Measurements from ENCODE around the gene DYRK1A. TPM values are rescaled to one million over a fixed set of nuclear protein-coding genes. Genes with fewer than 3 reads are reported as not detected.

DYRK1A gene
- total and polyA plus RNA-seq, 10 of the 15 experiments (the other 5 are each of a cell fraction or from before 2014, with no cell fraction given), result 2.4 to 68.6 (median 30.7) TPM

- DNase-seq (ENCODE audit: low read depth, low spot score) (no peak), ATAC-seq (no peak), FAIRE-seq (no peak)
- H3K9ac ChIP-seq (ENCODE audit: control insufficient read depth, insufficient read depth, low read length), result no peak overlapping the region
- peaks cover 10% of the 10 kb centered on the region for H4K20me1 ChIP-seq (ENCODE audit: control insufficient read depth, insufficient read depth)
- H3K4me2 ChIP-seq (ENCODE audit: control insufficient read depth, insufficient read depth), result no peak overlapping the region
- ChIA-PET SMC1A (ENCODE audit: uncharacterized antibody, unreplicated experiment) (interaction anchor here (0.9 to 6.9 kb wide), 10 partner anchors 8 to 93 kb away, joined by 3 to 35 read pairs (median 6); no protein-coding TSS in a partner anchor), CTCF (interaction anchor here (0.7 to 2.7 kb wide), 10 partner anchors 8 to 372 kb away, joined by 3 to 12 read pairs (median 4); no protein-coding TSS in a partner anchor), POLR2A (interaction anchor here (0.6 to 2.2 kb wide), 7 partner anchors 8 to 272 kb away, joined by 3 to 8 read pairs (median 5); no protein-coding TSS in a partner anchor), RAD21 (ENCODE audit: unreplicated experiment) (interaction anchor here (1.3 to 2.1 kb wide), 5 partner anchors 11 to 26 kb away, joined by 3 to 8 read pairs (median 5); no protein-coding TSS in a partner anchor)
- no peak overlapping the region for H3K27ac ChIP-seq (ENCODE audit: control insufficient read depth, insufficient read depth)
- H3K4me1 ChIP-seq (ENCODE audit: control insufficient read depth, insufficient read depth, low read length), result peaks cover 7% of the 10 kb centered on the region
- intact Hi-C loops (cut with micrococcal nuclease; ENCODE audit: unreplicated experiment) (no loop called here), in situ Hi-C loops (cut with MboI) (no loop called here)
- H3K79me2 ChIP-seq (ENCODE audit: control insufficient read depth, insufficient read depth, low read length), result peaks cover 100% of the 10 kb centered on the region
- no TSS peak for BruUV-seq (replicated peaks)
- H3K9me3 ChIP-seq (replicated peaks; ENCODE audit: control insufficient read depth, insufficient read depth, low read length), result peaks cover 1% of the 10 kb centered on the region; the same call in 1 of the 3 replicates
- TF ChIP-seq POLR2AphosphoS2 (IDR thresholded peaks at IDR 0.05; ENCODE audit: low read depth, low read length), result no peak
- TF ChIP-seq HSF1 (IDR thresholded peaks at IDR 0.05; ENCODE audit: low read depth, low read length), result no peak
- TF ChIP-seq BCL11A (IDR thresholded peaks at IDR 0.05; ENCODE audit: low read depth, low read length), result no peak
- TF ChIP-seq SUZ12 (IDR thresholded peaks at IDR 0.05; ENCODE audit: unreplicated experiment), result no peak
- TF ChIP-seq ZBTB40 (IDR thresholded peaks at IDR 0.05; ENCODE audit: borderline replicate concordance), result no peak
- no peak for TF ChIP-seq NFYA (IDR thresholded peaks at IDR 0.05; ENCODE audit: borderline replicate concordance, low read depth, low read length)
- TF ChIP-seq YY1 (IDR thresholded peaks at IDR 0.05; ENCODE audit: low read depth, low read length), result no peak
- no peak for TF ChIP-seq ATF2 (IDR thresholded peaks at IDR 0.05; ENCODE audit: low read length)
- TF ChIP-seq JUND (IDR thresholded peaks at IDR 0.05; ENCODE audit: low read depth, low read length), result no peak
- no peak for TF ChIP-seq RAD51 (IDR thresholded peaks at IDR 0.05)
- no peak for TF ChIP-seq ZBTB4 (CRISPR knock-in tag; IDR thresholded peaks at IDR 0.05)
- 96% methylated on average over 4 of the region's 4 CpGs for WGBS (ENCODE audit: insufficient coverage, insufficient replicate concordance, low lambda C conversion rate, missing lambda C conversion rate)
- H3K4me3 ChIP-seq, result no peak overlapping the region
- no peaks in the 10 kb centered on the region for H3K27me3 ChIP-seq (replicated peaks in 1 of 2; ENCODE audit: control insufficient read depth in 2 of 2, insufficient read depth in 2 of 2, low read length in 1 of 2)
- H3K36me3 ChIP-seq (ENCODE audit: control insufficient read depth in 2 of 2, insufficient read depth in 2 of 2, low read length in 1 of 2), result 0 out of 4 replicates have a peak, but pooled peaks cover 0 to 5% of the 10 kb centered on the region in 2 experiments
- no peak overlapping the region for H2AFZ ChIP-seq (ENCODE audit: control insufficient read depth, low read depth, low read length)
Observed at GRCh38 chr21:37381883-37382585, 15.5 kb downstream of the DYRK1A start.

Measured in GM12878 (cell line).